HG02840 (cell line): ENCODE measurements around the gene TTC24.
"Not testable (repeated sequence)": the region's sequence is repeated elsewhere in the genome, so short reads cannot be mapped to it uniquely, and the experiment has no call there.

Experiments
- ATAC-seq: cut with Tn5 transposase; IDR thresholded peaks from one replicate; pipeline ENCODE4 v1.9.1; 2021; ENCODE audit warnings: mild to moderate bottlenecking, moderate library complexity, moderate number of reproducible peaks; ENCODE audit not compliant: unreplicated experiment, low FRiP score

TTC24 gene

DNA sequence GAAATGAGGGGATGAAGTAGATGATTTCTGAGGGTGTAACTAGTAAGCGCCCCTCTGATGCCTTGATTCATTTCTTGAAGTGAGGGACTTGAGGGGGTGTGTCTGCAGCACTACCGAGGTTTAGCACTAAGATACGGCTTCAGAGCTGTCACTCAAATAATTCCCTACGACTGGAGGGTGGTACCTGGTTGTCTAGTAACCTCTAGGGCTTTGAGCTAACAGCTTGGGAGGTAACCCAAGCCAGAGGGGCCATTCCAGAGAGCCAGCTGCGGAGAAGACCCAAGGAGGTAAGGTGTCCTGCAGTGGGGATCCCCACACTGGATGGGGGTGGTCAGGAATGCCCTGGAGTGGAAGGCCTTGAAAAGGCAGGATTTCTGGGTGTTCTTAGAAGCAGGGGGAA, at the start of gene TTC24:
Gene TTC24 (plus strand): TSS at position 252 of the 400 bp plus-strand sequence. CDS start 1,642 bp downstream, outside the sequence.
- ATAC-seq = no peak

DNA sequence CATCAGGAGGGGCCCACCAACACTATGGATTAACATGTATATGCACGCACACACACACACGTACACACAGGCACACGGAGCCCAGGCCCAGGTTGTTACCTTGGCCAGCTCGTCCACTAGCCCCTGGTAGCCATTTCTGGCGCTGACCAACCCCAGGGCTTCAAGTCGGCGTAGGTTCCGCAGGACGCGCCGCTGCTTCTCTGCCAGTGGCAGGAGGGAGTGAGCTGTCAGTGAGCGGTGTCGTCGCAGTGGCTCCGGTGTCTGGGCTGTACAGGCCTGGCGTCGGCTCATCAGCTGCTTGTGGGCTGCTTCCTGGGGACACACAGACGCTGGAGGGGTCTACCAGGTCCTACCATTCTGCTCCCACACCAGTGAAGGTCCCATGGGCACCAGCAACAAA, 49.5 kb upstream of the TTC24 start:
- no peak for ATAC-seq

DNA sequence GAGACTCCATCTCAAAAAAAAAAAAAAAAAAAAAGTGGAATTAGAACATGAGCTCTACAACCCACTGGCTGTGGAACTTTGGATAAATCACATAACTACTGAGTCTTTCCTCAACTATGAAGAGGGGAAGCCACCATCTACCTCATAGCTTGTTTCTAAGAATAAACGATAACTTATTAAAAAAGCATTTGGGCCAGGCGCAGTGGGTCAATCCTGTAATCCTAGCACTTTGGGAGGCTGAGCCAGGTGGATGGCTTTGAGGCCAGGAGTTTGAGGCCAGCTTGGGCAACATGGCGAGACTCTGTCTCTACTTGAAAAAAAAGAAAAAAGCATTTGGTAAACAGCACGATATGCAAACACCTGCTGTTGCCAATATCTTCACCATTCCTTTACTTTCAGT, 47.1 kb upstream of the TTC24 start:
- ATAC-seq = no peak

DNA sequence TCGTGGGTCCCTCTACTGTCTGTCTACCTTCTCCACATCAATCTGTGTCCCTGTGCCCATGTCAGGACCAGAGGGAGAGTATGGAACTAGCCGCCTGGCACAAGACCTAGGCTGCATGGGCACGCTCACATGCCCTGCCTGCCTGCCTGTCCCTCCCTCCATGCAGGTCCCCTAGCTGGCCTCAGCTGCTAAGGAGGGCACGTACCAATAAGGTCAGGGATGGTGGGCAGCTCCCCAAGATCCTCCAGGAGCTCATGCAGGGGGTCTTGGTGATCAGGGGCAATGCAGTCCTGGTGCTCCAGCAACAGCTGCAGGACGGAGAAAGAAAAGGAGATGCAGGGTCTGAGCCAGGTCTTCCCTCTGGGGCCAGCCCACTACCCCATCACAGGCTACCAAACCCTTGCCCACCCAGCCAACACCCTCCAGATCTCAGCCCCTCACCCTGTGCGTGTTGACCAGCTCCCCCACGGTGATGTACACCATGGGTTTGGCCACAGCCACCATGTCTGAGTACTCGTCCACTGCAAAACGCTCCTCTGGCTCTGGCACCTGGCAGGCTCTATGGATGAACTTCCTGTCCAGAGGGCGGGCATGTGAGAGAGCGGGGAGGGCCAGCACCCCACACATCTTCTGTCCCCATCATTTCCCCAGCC, 45.8 kb upstream of the TTC24 start:
- no peak for ATAC-seq

DNA sequence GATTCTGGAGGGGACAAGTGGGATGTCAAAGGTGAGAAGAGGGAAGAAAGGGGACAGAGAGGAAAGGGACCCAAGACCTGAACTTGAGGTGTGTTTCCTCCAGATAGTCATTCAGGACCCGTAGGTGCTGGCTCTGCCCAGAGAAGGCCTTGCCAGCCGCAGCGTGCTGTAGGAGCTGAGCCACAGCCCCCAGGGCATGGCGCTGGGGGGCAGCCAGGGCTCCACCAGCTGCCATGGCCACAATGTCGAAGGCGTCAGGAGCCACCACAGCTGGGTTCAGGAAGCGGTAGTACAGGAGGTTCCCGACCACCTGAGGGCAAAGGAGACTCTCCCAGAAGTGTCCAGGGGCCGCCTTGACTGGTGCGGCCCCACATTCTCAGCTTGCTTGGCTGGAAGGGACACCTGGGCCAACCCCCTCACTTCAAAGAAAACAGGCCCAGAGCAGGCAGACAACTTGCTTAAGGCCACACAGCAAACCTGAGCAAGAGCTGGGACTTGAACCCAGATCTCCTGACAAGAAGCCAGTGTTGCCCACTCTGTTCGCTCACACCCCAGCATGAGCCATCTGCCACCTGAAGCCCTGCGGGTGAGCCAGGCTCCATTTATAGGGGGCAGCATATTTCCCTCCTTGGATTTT, 45.0 kb upstream of the TTC24 start:
- ATAC-seq = no peak

DNA sequence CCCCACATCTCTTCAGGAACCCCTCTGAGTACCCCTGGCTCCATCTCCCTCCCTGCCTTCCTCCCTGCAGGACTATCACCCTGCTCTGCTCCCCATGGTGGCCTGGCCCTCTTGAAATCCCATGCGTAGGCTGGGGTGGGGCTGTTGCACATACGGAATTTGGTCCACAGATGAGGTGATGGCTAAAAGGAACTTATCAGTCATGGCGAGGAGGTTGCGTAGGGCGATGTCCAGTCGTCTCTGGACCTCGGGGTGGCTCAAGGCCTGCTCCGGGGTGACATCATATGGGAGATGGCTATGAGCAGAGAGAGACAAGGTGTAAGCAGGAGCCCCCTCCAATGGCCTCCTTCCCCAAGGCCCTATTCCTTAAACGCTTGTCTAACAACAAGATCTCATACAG, 42.5 kb upstream of the TTC24 start:
- no peak for ATAC-seq

DNA sequence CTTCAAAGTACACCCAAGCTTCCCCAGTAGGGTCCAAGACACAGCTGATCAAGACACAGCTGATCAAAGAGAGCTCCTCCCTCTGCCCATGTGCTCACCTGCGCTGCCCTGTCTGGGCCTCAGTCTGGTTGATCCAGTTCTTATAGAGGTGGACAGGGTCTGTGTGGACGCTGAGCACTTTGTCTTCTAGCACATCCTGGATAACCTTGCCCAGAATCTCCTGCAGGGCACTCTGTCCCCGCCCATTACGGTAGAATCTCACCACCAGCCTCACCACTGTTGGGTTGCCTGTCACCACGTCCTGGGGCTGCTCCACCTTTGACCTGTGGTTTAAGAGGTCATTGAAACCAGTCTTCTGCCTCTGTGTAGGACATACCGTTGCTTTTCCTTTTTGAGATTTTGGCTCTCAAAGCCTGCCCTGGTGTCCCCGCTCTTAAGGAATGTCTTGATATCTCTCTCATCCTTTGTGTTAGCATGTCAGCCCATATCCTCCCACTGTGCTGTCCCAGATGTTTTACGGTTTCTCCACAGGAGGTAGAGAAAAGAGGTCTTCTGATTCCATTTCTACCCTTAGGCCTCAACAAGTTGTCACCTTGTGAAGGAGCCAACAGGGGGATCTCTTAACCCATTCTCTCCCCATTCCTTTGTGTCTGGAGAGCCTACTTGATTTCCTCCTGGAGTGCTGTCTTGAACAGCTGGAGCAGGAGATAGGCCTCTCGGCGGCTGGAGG, 40.6 kb upstream of the TTC24 start:
- no peak for ATAC-seq

DNA sequence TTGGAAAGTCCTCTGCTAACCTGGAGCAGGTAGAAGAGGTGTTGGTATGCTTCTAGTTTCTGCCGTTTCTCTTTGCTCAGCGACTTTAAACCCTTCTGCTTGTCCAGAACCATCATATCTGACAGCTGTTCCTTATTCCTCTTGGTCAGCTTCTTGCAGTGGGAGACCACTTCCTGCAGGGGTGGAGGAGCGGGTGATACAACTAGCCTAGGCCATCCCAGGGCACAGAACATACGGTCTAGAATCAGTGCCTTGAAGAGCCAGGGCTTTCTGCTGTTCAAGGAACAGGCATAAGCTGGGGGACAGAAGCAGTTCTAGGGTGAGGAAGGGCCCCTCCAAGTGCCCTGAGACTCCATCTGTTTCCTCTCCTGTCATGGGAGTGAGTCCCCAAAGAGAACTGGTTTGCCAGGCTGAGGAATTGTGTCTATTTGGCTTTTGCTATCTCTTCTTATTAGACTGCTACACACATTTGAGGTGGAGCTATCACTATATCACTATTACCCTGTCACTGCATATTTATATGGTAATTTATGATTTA, 39.6 kb upstream of the TTC24 start:
- no peak for ATAC-seq

DNA sequence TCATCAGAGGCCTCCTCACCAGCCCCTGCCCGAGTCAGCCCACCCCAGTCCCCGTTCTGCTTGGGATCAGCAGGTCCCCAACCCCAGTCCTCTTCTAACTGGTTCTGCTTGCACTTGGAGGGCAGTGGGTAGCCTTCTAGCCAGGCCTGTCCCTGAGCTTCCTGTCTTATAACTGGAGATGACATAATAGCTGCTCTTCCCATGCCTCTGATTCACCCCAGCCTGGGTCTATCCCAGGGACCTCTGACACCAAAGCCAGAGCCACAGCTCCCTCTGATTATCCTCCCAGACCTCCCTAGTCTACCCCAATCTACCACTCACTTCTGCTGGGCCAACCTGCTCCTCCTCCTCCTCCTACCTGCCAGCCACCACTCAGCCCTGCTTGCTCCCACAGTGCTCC, 38.6 kb upstream of the TTC24 start:
- ATAC-seq = no peak

DNA sequence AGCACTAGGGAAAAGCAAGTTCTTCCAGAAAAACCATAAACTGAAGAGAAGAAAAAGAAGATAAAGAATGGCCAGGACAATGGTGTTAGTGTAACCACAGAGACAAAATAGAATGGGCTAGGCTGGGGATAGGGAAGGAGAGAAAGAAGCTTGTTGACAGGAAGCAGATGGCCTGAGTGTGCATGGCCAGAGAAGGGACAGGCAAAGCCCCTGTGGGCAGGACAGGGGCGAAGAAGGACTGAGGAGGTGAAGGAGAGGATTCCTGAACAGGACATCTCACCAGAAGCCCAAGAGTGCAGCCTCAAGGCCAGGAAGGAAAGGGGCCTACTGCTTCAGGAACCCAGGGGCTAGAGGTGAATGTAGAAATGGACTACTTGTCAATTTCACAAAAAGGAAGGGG, 36.5 kb upstream of the TTC24 start:
- ATAC-seq = no peak

DNA sequence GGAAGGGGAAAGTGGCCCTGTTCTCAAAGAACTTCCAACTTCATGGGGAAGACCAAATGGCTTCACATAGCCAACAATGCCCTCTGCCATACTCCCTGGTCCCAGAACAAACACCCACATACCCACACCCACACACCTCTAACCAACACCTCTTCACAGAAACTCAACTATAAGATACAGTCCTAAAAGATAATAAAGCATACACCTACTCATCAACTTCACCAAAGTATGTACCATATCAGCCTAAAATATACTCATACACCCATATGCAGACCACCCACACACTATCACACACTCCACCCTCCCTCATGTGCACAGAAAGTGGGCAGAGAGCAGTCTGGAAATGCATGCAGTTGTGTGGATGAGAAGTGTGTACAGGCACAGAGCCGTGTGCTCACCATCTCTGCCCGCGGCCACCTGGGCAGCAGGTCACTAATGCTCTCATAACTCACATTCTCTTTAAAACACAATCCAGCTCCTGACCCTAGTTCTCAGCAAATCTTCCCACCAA, 34.9 kb upstream of the TTC24 start:
- no peak for ATAC-seq

DNA sequence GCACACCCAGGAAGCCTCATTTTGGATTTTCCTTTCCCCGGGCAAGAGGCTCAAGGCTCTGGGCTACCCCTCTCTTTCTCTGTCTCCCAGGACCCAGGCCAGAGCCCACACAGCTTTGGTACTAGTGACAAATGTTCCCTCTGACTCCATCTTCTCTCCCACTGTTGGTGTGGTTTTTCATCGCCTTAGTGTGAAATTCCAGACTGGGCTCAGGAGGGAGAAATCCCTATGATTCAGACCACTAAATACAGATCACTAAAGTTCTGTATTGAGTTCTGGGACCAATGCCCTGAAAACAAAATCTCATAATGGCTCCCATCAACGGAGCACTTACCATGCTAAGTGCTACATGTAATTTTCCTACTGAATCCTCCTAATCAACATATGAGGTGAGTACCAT, 33.3 kb upstream of the TTC24 start:
- ATAC-seq = no peak

DNA sequence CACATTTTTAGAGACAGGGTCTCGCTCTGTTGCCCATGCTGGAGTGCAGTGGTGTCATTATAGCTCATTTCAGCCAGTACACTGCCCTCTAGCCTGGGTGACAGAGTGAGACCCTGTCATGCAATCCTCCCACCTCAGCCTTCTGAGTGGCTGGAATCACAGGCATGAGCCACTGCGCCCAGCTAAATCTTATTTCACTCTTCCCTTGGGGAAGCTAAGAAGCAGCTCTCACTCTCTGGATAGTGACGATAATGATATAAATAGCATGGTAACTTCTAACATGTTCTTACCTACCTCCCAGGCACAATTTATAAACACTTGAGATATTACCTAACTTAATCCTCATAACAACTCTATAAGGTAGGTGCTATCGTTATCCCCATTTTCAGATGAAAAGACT, 32.1 kb upstream of the TTC24 start:
- ATAC-seq = no peak

DNA sequence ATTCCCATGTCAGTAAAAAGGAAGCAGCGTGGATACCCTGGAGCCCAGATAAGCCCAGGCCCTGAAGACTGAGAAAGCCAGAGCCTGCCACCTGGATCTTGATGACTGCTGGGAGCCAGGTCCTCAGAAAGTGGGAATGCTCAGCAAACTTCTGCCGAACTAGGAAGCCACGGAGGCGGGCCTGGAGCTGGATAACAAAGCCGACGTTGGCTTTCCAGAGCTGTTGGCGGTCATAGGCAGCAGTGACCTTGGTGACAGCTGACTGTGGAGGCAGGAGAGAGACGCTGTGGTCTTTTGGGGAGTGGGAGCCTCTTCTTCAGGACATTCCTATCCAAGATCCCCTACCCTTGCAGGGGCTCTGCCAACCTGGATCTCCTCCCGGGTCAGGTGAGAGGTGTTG, 31.5 kb upstream of the TTC24 start:
- no peak for ATAC-seq

DNA sequence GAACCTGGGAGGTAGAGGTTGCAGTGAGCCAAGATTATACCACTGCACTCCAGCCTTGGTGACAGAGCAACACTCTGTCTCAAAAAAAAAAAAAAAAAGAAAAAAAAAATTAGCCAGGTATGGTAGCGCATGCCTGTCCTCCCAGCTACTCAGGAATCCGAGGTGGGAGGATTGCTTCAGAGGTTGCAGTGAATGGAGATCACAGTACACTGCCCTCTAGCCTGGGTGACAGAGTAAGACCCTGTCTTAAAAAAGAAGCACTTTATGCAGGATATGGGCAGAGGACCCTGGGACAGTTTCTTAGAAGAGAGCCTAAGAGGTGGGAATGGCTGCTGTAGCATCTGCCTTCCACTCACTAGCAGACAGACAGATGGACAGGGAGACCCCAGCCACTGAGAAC, 30.1 kb upstream of the TTC24 start:
- no peak for ATAC-seq

DNA sequence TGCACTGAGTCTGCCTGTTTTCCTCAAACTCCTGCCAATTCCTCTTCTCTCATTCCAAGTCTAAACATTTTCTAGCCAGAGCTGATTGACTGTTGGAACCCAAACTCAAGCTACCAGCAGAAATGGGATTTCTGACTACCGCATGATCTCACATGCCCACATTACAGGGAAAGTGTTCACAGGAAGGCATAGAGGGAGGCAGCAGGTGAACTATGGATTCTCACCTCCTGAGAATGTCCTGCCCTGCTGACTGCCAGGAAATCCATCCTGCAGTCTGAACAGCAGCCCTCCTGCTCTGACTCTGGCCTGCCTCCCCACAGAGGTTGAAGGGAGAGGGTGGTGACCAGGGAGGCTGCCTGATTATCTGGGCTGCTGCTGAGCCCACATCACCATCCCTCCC, 29.7 kb upstream of the TTC24 start:
- no peak for ATAC-seq

DNA sequence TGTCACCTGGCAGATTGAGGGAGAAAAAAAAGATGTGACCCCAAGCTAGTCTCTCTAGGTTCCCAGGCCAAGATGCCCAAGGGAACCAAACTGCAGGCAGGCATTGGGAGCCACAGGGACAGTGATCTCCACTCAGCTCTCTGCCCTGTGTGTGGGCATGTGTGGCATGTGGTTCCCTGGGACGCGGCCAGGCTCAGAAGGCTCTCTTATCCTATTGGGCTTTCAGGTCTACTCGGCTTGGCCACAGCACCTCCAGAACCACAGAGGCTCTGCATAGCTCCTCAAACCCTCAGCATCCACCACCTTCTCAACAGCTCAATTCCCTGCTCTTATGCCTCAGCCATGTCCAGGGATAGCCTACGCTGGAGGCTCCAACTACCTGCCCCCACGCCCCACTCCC, 29.2 kb upstream of the TTC24 start:
- no peak for ATAC-seq

DNA sequence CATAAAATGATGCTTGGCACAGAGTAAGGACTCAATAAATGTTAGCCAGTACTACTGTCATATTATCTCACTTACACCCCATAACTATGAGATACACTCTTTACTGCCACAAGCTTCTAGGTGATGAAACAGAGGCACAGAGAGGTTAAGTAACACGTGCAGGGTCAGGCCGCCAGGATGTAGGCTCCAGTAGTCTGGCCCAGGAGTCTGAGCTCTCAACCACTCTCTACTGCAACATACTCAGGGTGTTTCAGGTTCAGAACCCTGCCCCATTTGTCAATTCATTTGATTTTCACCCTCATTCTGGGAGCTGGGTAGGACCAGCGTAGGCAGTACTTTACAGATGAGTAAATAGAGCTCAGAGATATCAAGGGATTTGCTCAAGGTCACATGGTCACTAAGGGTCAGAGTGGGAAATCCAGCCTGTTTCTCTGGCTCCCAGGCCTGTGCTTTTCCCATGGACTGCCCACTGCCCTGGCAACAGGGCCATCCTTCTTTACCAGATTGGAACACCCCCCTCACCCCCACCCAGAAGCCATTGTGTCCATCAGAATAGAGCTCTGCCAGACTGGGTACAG, 28.4 kb upstream of the TTC24 start:
- no peak for ATAC-seq

DNA sequence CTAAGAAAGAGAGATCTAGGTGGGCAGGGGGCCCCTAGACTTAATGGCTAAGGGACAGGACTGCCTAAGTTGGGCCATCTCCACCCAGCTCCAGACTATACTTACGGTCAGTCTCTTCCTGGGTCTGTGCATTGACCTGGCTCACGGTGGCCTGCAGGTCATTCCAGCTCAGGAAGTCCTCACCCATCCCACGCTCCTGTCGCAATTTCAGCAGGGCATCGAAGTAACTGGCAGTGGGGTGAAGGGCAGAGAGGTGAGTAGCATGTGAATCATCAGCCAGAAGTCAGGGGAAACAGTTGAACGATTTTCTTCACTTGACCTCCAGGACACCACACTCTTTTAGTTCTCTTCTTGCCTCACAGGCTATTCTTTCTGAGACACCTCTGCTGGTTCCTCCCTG, 27.7 kb upstream of the TTC24 start:
- no peak for ATAC-seq

DNA sequence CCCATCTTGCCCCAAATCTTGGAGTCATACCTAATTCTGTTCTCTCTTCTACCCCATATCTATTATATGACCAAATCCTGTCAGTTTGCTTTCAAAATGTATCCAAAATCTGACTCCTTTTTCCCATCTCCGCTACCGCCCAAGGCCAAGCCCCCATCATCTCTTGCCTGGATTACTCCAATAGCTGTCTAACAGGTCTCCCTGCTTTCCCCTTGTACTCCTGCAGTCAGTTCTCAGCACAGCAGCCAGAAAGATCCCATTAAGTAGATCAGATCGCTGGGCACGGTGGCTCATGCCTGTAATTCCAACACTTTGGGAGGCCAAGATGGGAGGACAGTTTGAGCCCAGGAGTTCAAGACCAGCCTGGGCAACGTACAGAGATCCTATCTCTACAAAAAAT, 27.0 kb upstream of the TTC24 start:
- no peak for ATAC-seq

DNA sequence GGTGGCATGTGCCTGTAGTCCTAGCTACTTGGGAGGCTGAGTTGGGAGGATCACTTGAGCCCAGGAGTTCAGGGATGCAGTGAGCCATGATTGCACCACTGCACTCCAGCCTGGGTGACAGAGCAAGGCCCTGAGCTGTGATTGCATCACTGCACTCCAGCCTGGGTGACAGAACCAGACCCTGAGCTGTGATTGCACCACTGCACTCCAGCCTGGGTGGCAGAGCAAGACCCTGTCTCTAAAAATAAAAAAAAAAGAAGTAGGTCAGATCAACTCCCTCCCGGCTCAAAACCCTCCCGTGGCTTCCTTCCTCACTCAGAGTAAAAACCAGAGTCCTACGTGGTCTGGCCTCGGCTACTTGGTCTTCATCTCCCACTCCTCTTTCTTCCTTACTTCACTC, 26.6 kb upstream of the TTC24 start:
- not testable (repeated sequence) for ATAC-seq
